NCI-H2029 (cell line): ENCODE measurements around the gene KRTAP10-9.
"Not testable (repeated sequence)": the region's sequence is repeated elsewhere in the genome, so short reads cannot be mapped to it uniquely, and the experiment has no call there.

Experiments
- DNase-seq: peaks from one replicate; lab custom pipeline; 2025; lab: John Stamatoyannopoulos, UW

The KRTAP10-9 gene

GRCh38 chr21:44595524-44595923, 31.4 kb upstream of the KRTAP10-9 start:
- DNase-seq, result no peak

DNA sequence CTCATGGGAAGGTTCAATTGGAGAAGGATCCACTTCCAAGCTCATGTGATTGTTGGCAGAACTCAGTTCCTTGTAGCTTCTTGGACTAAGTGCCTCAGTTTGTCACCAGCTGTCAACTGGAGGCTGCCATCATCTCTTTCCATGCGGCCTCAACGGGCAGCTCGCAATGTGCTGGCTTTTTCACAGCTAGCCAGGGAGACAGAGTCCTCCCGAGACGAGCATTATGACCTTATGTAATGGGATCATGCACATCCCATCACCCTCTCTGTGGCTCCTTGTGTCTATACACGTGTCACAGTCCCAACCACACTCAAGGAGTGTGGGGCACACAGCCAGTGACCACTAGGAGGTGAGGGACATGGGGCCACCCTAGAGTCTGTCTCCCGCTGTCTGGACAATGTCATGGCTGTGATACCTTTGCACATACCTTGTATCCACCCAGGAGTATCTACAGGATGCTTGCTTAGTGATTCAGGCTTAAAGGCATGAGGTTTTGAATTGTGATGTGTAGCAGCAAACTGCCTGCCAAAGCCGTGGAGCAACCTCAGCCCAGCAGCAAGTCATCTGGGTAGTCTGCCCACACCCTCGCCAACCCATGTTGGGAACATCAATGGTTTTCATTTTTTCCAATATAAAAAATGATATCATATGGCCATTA, 30.7 kb upstream of the KRTAP10-9 start:
- no peak for DNase-seq

DNA sequence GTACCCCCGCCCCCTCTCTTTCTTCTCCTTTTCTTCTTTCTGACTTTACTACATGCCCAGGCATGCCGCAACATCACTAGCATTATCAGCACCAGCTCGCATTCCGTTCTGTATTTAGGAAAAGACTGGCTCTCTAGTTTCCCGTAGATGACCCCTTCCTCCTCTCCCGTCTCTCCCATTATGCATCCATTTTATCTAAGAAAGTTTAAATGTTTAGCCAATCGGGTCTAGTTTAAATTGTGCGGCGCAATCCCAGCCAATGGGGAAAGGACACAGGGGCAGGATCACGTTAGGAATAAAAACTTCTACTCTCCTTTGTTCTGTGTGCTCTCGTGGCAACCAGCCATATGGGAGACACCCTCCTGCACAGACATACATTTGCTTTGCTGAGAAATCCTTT, 28.8 kb upstream of the KRTAP10-9 start:
- no peak for DNase-seq

DNA sequence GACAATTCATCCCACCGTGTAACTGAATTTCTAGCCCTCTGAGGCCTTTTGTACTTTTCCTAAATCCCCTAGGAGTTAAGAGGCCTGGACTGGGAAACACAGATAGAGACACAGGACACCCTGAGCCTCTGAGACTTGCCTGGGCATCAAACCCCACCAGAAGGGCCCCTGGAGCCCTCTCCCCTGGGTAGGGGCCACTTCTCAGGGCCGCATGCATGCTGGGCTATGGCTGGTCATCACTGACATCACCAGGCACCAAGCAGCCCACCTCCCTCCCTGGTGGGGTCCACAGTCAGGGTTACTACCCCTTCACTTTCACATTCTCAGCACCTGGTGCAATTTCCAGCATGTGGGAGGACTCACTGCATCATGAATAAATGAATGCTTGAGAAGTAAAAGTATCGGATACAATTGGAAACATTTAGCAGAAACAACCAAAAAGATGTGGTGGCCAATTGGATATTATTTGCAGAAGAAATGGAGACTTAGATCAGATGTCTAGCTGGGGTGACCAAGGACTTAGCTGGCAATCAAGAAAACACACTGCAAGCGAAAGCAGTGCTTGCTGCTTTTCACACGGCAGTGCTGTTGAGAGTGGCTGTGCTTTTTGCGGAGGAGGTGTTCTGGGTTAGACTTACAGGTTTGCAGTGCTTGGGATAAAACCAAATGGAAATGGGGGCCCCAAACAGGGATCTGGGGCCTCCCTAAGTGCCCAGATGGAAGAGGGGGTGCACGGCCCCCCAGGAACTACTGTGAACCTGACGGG, 27.4 kb upstream of the KRTAP10-9 start:
- DNase-seq, result no peak

DNA sequence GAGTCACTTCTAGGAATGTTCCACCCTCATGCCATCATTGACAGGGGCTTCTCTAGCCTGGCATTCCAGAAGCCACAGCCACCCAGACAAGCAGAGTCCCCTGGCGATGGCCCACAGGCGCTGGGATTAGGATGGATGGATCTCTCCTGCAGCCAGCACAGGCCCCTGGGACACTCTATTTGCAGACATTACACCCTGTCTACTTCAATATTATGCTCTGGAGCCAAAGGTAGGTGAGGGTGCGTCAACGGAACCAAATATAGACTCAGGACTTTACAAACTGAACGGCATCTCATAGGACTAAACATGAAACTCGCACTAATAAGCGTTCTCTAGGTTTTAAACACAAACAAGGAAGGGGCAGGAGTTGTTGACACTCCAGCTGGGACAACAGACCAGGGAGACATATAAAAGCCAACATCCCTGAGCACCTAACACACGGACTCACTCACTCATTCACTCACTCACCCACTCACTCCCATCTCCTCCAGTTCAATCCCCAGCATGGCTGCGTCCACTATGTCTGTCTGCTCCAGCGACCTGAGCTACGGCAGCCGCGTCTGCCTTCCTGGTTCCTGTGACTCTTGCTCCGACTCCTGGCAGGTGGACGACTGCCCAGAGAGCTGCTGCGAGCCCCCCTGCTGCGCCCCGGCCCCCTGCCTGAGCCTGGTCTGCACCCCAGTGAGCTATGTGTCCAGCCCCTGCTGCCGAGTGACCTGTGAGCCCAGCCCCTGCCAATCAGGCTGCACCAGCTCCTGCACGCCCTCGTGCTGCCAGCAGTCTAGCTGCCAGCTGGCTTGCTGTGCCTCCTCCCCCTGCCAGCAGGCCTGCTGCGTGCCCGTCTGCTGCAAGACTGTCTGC, 26.5 kb upstream of the KRTAP10-9 start, which contains the start of gene KRTAP10-7:
TSS of gene KRTAP10-7 (plus strand) at position 480 of the 861 bp plus-strand sequence. CDS start at position 505, 25 bp downstream.
- not testable (repeated sequence) for DNase-seq

GRCh38 chr21:44601091-44601490, 25.8 kb upstream of the KRTAP10-9 start:
- not testable (repeated sequence) for DNase-seq

DNA sequence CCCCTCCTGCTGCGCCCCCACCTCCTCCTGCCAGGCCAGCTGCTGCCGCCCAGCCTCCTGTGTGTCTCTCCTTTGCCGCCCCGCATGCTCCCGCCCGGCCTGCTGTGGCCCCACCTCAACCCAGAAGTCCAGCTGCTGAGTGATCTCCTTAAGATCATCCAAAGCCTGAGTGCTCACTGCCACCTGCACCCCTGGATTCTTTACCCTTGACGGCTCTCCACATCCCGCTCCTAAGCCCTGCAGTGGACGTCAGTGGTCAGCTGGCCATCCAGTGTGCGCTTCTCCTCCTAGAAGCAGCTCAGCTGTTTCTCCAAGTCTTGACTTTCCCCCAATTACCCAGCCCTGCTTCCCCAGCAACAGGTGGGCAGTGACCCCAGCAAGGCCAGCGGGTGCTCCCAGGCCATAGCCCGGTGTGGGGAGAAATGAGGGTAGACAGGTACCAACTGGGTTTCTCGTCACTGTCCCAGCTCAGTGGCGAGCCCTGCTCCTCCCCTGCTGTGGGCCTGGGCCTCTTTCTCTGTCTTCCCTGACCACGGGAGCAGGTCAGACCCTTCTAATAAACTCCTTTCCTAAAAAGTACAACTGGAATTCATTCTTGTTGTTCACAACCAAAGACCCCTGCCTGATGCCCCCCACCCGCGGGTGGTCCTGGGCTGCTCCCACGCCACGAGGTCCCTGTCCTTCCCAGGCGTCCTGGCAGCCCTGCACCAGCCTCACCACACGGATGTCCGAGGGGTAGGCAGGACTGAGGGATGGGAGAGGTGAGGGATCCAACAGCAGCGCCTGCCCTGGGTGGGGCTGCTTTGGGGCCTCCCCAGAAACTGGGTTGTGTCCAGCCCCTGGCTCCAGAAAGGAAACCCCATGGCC, 25.1 kb upstream of the KRTAP10-9 start:
- DNase-seq, result no peak

DNA sequence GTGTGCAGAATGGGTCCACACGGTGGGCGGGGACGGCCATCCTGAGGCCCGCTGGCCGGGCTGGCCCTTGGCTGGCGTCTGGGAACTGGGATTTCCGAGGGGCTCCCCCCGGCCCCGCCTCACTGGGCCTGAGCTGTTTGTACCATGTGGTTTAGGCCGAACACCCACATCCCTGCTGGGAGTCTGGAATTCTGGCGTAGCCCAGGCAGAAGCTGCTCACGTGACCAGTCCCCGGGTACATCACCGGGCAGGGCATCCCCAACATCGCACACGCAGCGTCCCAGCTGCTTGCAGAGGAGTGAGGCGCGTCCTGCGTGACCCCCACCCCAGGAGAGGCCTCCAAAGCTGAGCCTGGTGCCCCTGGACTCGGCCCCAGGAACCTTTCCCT, 24.4 kb upstream of the KRTAP10-9 start:
- no peak for DNase-seq

DNA sequence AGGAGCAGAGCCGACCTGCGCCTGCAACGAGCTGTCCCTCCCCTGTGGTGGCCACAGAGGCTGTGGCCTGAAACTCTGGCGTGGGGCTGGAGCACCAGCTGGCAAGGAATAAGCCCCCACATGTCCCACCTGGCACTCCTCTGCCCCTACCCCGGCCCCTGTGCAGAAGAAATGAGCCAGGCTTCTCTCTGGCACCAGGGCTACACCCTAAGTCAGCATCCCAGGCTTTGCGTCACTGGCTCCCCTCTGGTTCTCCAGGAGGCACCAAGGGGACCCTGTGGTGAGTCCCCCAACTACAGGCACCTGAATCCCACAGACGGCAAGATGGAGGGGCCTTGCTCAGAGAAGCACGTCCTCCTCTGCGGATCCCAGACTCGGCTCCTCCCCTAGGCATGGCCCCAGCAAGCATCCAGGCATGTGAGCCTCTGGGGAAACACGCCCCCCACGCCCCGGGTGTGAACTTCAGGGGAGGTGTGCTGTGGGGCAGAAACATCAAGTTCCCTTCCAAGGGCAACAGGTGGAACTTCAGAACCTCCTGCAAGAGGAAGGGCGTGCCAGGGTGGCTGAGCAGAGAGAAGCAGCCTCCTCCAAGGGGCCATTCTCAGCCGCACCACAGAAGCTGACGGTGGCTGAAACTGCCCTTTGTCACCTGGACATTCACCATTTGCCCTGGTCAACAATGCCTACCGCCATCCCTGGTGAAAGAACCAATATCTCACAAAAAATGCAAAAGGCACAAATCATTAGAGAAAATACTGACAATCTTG, 23.6 kb upstream of the KRTAP10-9 start:
- DNase-seq, result no peak

DNA sequence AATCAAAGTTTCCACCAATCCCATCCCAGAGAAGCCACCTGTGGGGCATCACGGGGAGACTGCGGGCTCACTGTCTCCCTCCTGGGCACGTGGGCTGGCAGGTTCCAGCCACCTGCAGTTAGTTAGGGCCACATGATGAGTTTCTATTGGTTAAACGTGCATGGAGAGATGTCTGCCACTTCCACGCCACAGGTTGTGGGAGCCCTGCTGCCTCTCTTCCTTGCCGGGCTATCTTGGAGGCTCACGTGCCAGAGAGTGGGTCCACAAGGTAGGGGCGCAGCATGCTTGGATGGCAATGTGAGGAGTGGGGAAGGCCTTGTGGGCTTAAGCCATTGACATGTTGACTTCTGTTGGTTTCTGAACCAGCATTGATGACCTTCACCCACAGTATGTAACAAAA, 23.0 kb upstream of the KRTAP10-9 start:
- no peak for DNase-seq

GRCh38 chr21:44606495-44606894, 20.4 kb upstream of the KRTAP10-9 start:
- no peak for DNase-seq

- DNase-seq, result no peak
These were observed 17.7 kb upstream of the KRTAP10-9 start for GRCh38 chr21:44609193-44609592.

- DNase-seq, result not testable (repeated sequence)
These were observed 16.6 kb upstream of the KRTAP10-9 start for GRCh38 chr21:44610157-44610843.

- DNase-seq, result no peak
These were observed 15.3 kb upstream of the KRTAP10-9 start for GRCh38 chr21:44611551-44611950.

- DNase-seq, result no peak
These were observed 14.8 kb upstream of the KRTAP10-9 start, which contains the start of gene KRTAP10-8 for GRCh38 chr21:44612029-44612486. KRTAP10-8 (plus strand) TSS chr21:44612079; CDS start chr21:44612101, 22 bp downstream.

DNA sequence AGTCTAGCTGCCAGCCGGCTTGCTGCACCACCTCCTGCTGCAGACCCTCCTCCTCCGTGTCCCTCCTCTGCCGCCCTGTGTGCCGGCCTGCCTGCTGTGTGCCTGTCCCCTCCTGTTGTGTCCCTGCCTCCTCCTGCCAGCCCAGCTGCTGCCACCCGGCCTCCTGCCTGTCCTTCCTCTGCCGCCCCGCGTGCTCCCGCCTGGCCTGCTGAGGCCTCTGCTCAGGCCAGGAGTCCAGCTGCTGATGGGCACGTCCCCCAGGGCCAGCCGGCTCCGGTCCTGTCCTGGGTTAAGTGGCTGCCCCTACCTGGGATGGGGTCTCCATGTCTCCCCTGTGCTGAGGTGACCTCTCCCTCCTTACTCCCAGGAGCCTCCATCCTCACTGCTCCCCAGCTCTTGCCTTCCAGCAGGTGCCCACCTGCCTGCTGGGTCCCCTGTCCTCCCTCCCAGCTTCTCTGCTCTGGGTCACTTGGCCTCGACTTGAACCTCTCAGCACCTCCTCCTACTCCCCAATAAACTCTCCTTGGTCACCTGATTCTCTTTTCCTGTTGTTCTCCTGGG, 14.1 kb upstream of the KRTAP10-9 start:
- DNase-seq, result no peak

DNA sequence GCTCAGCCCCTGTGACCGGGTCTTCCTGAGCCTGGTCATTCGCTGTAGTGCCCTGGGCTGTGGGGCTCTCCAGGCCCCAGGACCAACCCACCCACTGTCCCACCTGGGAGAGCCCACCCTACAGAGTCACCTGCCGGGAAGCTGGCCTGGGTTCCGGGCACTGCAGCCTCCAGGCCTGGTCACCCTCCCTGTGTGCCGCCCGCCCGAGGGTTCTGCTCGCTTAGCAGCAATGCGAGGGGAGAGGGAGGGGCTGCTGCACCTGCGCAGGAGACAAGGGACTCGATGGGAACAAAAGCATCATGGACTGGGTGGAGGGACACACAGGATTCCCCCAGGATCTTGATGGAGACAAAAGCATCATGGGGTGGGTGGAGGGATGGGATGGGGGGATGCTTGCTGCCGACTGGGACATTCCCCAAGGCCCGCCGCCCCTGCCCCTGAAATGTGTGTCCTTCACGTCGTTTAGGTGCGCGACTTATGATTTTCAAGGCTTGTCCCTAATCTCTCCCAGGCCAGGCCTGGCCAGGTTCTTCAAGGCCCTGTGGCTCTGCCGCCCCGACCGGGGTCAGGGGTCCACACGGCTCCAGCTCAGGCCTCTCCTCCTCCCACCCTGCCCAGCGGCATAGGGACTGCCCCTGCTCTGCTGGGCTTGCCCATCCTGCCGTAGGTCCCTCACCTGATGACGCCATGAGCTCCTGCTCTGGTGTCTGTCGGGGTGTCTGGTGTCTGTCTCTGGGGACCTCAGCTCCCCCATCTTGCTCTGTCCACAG, 13.3 kb upstream of the KRTAP10-9 start:
- DNase-seq, result no peak

- DNase-seq, result no peak
These were observed 12.7 kb upstream of the KRTAP10-9 start for GRCh38 chr21:44614161-44614631.

GRCh38 chr21:44614961-44615391, 11.9 kb upstream of the KRTAP10-9 start:
- DNase-seq, result no peak
